K562 (cell line): ENCODE results near the gene CRNKL1. TPM values are rescaled to one million over a fixed set of nuclear protein-coding genes. Genes with fewer than 3 reads are reported as not detected.

ENCODE experiments used
- ATAC-seq: fragments of 200-7000 bp; cut with Tn5 transposase; 3 replicates; pipeline ENCODE4 v1.9.1; 2020; ENCODE audit warnings: moderate library complexity
- BruUV-seq: library from RNA; stranded (reverse); fragments of 400-500 nt; replicated peaks from 2 replicates; lab custom pipeline; 2021; lab: Mats Ljungman, UMichigan
- CTCF ChIA-PET: fragments of 300-600 bp; formaldehyde crosslinking; extraction: SDS; loops from one replicate; lab custom pipeline; 2021; ENCODE audit warnings: low intra/inter-chr PET ratio; lab: Yijun Ruan, JAX
- POLR2A ChIA-PET: fragments of 300-600, 350-650 bp; sonication (Branson Sonifier 250); formaldehyde crosslinking; extraction: SDS; loops from one replicate; lab custom pipeline; 2021; ENCODE audit warnings: antibody characterized with exemption, inconsistent platforms; lab: Yijun Ruan, JAX
- DNase-seq, 4 experiments: peaks; one replicate each; pipeline versions ENCODE4 v3.0.0 to v3.0.0-alpha.2; 2011 to 2018; ENCODE audit warnings: low spot score in 3 of 4, mixed read lengths in 3 of 4; ENCODE audit errors: extremely low read depth in 1 of 4
- FAIRE-seq: peaks from 2 replicates; lab custom pipeline; 2011; peaks lifted over from hg19 to GRCh38; lab: Jason Lieb, UNC
- H2AFZ ChIP-seq: 2 replicates; pipeline ENCODE4 v1.6.0; 2011; ENCODE audit warnings: low read depth, low read length, control low read depth, inconsistent platforms
- H3K27ac ChIP-seq: fragments of 200-600 bp; 3 replicates; pipeline ENCODE4 v1.8.0; 2011; ENCODE audit warnings: low read depth, mild to moderate bottlenecking, control low read depth, inconsistent platforms, low read length, moderate library complexity, mixed read lengths; ENCODE audit errors: extremely low read depth
- H3K27me3 ChIP-seq, 2 experiments: fragments of 300-600 bp in 1 of 2; 2 replicates in 1 of 2; 3 replicates in 1 of 2; pipeline versions ENCODE4 v1.6.0 to v1.8.0; 2011; ENCODE audit warnings: inconsistent platforms in 2 of 2, low read length in 2 of 2, mild to moderate bottlenecking in 1 of 2, mixed read lengths in 1 of 2, moderate library complexity in 1 of 2; ENCODE audit not compliant: control insufficient read depth in 2 of 2, insufficient read depth in 2 of 2
- H3K36me3 ChIP-seq: fragments of 300-600 bp; 3 replicates; pipeline ENCODE4 v1.8.0; 2011; ENCODE audit warnings: mild to moderate bottlenecking, low read length, inconsistent platforms; ENCODE audit not compliant: control insufficient read depth, insufficient read depth
- H3K4me1 ChIP-seq, 2 experiments: fragments of 200-600 bp in 1 of 2; replicated peaks in 1 of 2; 2 replicates in 1 of 2; 3 replicates in 1 of 2; pipeline versions ENCODE4 v1.5.1 to v1.8.0; 2011; ENCODE audit warnings: inconsistent platforms in 2 of 2, low read length in 2 of 2, mild to moderate bottlenecking in 1 of 2, mixed read lengths in 1 of 2, moderate library complexity in 1 of 2; ENCODE audit not compliant: control insufficient read depth in 2 of 2, insufficient read depth in 2 of 2
- H3K4me2 ChIP-seq: 2 replicates; pipeline ENCODE4 v1.6.1; 2011; ENCODE audit warnings: low read length, control low read depth, inconsistent platforms, mixed read lengths; ENCODE audit not compliant: insufficient read depth
- H3K4me3 ChIP-seq: fragments of 200-600 bp; sonication (generic), shearing (Covaris generic); 2 replicates; pipeline ENCODE4 v1.5.1; 2016; ENCODE audit warnings: control low read depth, inconsistent platforms
- H3K79me2 ChIP-seq: fragments of 200-600 bp; 3 replicates; pipeline ENCODE4 v1.8.0; 2011; ENCODE audit warnings: low read length, inconsistent platforms; ENCODE audit not compliant: control insufficient read depth, insufficient read depth
- H3K9ac ChIP-seq, 2 experiments: 2 replicates each; pipeline versions ENCODE4 v1.6.0 to v1.6.1; 2011; ENCODE audit warnings: low read depth in 2 of 2, low read length in 2 of 2, control low read depth in 1 of 2, inconsistent platforms in 1 of 2, mild to moderate bottlenecking in 1 of 2, mixed read lengths in 1 of 2; ENCODE audit not compliant: insufficient read depth in 1 of 2
- H3K9me1 ChIP-seq: one replicate; pipeline ENCODE4 v1.6.0; 2011; ENCODE audit warnings: inconsistent platforms, mild to moderate bottlenecking, low read length, moderate library complexity; ENCODE audit not compliant: control insufficient read depth, insufficient read depth
- H3K9me3 ChIP-seq: replicated peaks from 2 replicates; pipeline ENCODE4 v1.5.1; 2011; ENCODE audit warnings: low read depth, low read length, inconsistent platforms; ENCODE audit not compliant: control insufficient read depth, insufficient read depth
- H4K20me1 ChIP-seq: replicated peaks from 2 replicates; pipeline ENCODE4 v1.6.1; 2011; ENCODE audit warnings: low read length, inconsistent platforms, mixed read lengths; ENCODE audit not compliant: control insufficient read depth, insufficient read depth
- ETV1 ChIP-seq: fragments of 450-650 bp; conservative IDR thresholded peaks from 2 replicates; pipeline ENCODE4 v1.6.1; 2016; ENCODE audit warnings: missing genetic modification characterization, control low read depth, low read depth, missing compliant biosample characterization
- HDAC3 ChIP-seq: fragments of 450-650 bp; IDR thresholded peaks from 2 replicates; pipeline ENCODE4 v1.6.1; 2018; ENCODE audit warnings: borderline replicate concordance, mild to moderate bottlenecking, moderate library complexity; ENCODE audit not compliant: partially characterized antibody
- MAZ ChIP-seq, 2 experiments: fragments of 450-650 bp in 1 of 2; sonication (generic) in 1 of 2; formaldehyde crosslinking; IDR thresholded peaks in 1 of 2; conservative IDR thresholded peaks in 1 of 2; 2 replicates each; pipeline versions ENCODE4 v1.4.0 to v1.5.0; 2020; ENCODE audit warnings: mild to moderate bottlenecking in 1 of 2, missing genetic modification reagents in 1 of 2
- RBM39 ChIP-seq: fragments of 200-400 bp; formaldehyde crosslinking; optimal IDR thresholded peaks from 2 replicates; pipeline ENCODE3; 2018; ENCODE audit warnings: low read depth, low read length
- TFAP4 ChIP-seq: sonication (generic); formaldehyde crosslinking; IDR thresholded peaks from 2 replicates; pipeline ENCODE4 v1.8.0; 2022; ENCODE audit warnings: missing genetic modification reagents, mild to moderate bottlenecking, moderate library complexity, borderline replicate concordance
- ZNF695 ChIP-seq: fragments of 450-650 bp; formaldehyde crosslinking; IDR thresholded peaks from 2 replicates; pipeline ENCODE4 v1.4.0; 2020; ENCODE audit warnings: mild to moderate bottlenecking, moderate library complexity
- WGBS: fragments of 100-300 bp; shearing (Covaris generic); methylation state at CpG from one replicate; pipeline ENCODE4 v1.1.6; 2016; ENCODE audit warnings: low coverage, mixed read lengths; ENCODE audit not compliant: insufficient coverage; ENCODE audit errors: missing lambda C conversion rate; 5-methylcytosine and 5-hydroxymethylcytosine counted together
- in situ Hi-C: fragments of 300-500 bp; cut with MboI; formaldehyde crosslinking; loops from 4 replicates; pipeline ENCODE4 v1.15.0; 2018; ENCODE audit warnings: inconsistent platforms, mixed read lengths
- intact Hi-C: fragments of 100-400 bp; cut with micrococcal nuclease; formaldehyde crosslinking; loops from 2 replicates; pipeline ENCODE4 v1.14.2; 2022
- polyA plus RNA-seq, 8 experiments: library from polyadenylated mRNA; depleted of rRNA in 4 of 8; stranded (reverse) in 5 of 8; unstranded in 3 of 8; fragments of >200 nt; fragmentation: Nextera tagmentation in 2 of 8; fragmentation: Illumina TruSeq in 1 of 8; extraction: Ambion mirVana in 2 of 8; extraction: Trizol in 1 of 8; gene quantifications; 2 replicates each; pipeline versions ENCODE4 v1.2.1 to v1.2.3, GENCODE V29; 2011 to 2014; ENCODE audit warnings: inconsistent platforms in 1 of 8, missing spikeins in 1 of 8
- total RNA-seq, 7 experiments: library from RNA; depleted of rRNA in 6 of 7; stranded (reverse); fragments of >200 nt in 6 of 7; fragmentation: Illumina TruSeq in 2 of 7; extraction: Trizol in 2 of 7; gene quantifications; 2 replicates each; pipeline versions ENCODE4 v1.2.1 to v1.2.3, GENCODE V29; 2011 to 2021; ENCODE audit warnings: low replicate concordance in 1 of 7
- TF ChIP-seq, protein P1 (sequence below): fragments of 250-450 bp; sonication (Bioruptor Pico); IDR thresholded peaks from 2 replicates; pipeline ENCODE4 v1.4.0; 2020

Gene CRNKL1
- total and polyA plus RNA-seq, 9 of the 15 experiments (the other 6 are each of a cell fraction or from before 2014, with no cell fraction given): 8.1 to 17.0 (median 11.7) TPM

DNA sequence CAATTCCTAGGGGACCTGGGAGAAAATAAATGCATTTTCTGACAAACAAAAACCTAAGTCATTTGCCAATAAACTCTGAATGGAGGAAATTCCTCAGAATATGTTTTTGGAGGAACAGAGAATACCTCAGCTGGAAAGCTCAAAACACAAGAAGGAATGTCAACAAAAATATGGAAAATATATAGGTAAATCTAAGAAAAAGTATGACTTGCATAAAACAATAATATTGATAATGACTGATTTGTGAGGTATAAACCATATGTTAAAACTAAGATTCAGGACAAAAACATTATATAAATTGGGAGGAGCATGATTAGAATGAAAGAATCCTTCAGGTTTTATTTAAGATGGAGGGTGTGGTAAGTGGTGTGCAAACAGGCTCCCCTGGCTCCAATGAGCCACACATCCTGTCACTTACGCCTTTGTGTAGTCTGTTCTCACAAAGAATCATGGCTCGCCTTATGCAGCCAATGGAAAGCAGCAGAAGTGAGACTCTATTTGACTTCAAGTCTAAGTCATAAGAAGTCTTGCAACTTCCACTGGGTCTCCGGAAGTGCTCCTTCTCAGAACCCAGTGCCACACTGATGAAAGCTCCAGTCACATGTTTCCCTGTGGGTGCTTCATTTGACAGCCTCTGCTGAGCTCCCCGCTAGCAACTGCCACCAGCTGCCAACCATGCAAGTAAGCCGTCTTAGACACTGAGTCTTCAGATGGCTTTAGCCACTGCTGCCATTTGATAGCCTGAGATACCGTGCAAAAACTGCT lies 8.2 kb upstream of the CRNKL1 start:
- WGBS: 0% methylated on average over 6 of the region's 6 CpGs
- Histone ChIP-seq H3K9me3 (no peaks in the 10 kb centered on the region), H3K79me2 (no peaks in the 10 kb centered on the region), H2AFZ (no peak overlapping the region), H3K4me2 (no peak overlapping the region), H3K27me3 (peaks cover 0 to 4% of the 10 kb centered on the region in 2 experiments; a peak in 1 of 5 replicates), H3K36me3 (no peaks in the 10 kb centered on the region), H3K9ac (no peak overlapping the region), H3K27ac (no peak overlapping the region), H3K4me3 (no peak overlapping the region), H3K4me1 (no peaks in the 10 kb centered on the region), H3K9me1 (no peaks in the 10 kb centered on the region), H4K20me1 (no peaks in the 10 kb centered on the region)
- intact Hi-C loops: no loop called here
- ATAC-seq (no peak), FAIRE-seq (no peak), DNase-seq (no peak)
- ChIA-PET POLR2A (no interaction called here), CTCF (no interaction called here)
- no TSS peak for BruUV-seq
- in situ Hi-C loops: no loop called here
- TF ChIP-seq HDAC3 (no peak), MAZ (CRISPR knock-in tag; conservative IDR thresholded peaks at IDR 0.05 in 1 of 2, IDR thresholded peaks at IDR 0.05 in 1 of 2) (no peak), ZNF695 (CRISPR knock-in tag) (no peak), TFAP4 (CRISPR knock-in tag) (no peak), ETV1 (no peak), RBM39 (no peak)
- TF ChIP-seq, protein P1, sequence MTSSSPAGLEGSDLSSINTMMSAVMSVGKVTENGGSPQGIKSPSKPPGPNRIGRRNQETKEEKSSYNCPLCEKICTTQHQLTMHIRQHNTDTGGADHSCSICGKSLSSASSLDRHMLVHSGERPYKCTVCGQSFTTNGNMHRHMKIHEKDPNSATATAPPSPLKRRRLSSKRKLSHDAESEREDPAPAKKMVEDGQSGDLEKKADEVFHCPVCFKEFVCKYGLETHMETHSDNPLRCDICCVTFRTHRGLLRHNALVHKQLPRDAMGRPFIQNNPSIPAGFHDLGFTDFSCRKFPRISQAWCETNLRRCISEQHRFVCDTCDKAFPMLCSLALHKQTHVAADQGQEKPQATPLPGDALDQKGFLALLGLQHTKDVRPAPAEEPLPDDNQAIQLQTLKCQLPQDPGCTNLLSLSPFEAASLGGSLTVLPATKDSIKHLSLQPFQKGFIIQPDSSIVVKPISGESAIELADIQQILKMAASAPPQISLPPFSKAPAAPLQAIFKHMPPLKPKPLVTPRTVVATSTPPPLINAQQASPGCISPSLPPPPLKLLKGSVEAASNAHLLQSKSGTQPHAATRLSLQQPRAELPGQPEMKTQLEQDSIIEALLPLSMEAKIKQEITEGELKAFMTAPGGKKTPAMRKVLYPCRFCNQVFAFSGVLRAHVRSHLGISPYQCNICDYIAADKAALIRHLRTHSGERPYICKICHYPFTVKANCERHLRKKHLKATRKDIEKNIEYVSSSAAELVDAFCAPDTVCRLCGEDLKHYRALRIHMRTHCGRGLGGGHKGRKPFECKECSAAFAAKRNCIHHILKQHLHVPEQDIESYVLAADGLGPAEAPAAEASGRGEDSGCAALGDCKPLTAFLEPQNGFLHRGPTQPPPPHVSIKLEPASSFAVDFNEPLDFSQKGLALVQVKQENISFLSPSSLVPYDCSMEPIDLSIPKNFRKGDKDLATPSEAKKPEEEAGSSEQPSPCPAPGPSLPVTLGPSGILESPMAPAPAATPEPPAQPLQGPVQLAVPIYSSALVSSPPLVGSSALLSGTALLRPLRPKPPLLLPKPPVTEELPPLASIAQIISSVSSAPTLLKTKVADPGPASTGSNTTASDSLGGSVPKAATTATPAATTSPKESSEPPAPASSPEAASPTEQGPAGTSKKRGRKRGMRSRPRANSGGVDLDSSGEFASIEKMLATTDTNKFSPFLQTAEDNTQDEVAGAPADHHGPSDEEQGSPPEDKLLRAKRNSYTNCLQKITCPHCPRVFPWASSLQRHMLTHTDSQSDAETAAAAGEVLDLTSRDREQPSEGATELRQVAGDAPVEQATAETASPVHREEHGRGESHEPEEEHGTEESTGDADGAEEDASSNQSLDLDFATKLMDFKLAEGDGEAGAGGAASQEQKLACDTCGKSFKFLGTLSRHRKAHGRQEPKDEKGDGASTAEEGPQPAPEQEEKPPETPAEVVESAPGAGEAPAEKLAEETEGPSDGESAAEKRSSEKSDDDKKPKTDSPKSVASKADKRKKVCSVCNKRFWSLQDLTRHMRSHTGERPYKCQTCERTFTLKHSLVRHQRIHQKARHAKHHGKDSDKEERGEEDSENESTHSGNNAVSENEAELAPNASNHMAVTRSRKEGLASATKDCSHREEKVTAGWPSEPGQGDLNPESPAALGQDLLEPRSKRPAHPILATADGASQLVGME: no peak
